Measurements from ENCODE around the gene JAZF1.

DNA sequence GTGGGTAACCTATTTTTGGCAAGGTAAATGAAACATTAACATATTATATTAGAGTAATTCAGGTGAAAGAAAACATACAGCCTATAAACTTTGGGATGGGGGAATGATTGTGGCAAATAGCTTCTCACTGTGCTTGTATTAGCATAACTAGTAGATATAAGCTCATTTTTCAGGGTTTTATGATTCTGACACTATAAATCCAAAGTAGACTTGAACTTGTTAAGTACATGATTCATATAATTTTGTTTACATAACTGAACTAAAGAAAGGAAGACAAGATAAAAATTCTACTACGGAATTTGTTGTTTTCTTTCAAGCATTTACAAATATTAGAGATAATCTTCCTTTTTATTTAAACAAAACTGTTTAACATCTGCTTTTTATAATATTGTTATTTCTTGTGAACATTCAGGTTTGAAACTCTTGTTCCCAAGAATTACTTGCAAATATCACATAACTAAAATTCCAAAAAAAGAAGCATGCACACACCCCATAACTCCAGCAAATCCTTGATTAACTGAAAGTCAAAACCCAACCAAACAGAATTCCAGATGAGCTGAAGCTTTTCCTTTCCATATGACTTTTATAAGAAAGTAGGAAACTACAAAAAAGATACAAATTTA, 142.3 kb downstream of the JAZF1 start:
- TF ChIP-seq, protein P1, sequence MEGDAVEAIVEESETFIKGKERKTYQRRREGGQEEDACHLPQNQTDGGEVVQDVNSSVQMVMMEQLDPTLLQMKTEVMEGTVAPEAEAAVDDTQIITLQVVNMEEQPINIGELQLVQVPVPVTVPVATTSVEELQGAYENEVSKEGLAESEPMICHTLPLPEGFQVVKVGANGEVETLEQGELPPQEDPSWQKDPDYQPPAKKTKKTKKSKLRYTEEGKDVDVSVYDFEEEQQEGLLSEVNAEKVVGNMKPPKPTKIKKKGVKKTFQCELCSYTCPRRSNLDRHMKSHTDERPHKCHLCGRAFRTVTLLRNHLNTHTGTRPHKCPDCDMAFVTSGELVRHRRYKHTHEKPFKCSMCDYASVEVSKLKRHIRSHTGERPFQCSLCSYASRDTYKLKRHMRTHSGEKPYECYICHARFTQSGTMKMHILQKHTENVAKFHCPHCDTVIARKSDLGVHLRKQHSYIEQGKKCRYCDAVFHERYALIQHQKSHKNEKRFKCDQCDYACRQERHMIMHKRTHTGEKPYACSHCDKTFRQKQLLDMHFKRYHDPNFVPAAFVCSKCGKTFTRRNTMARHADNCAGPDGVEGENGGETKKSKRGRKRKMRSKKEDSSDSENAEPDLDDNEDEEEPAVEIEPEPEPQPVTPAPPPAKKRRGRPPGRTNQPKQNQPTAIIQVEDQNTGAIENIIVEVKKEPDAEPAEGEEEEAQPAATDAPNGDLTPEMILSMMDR (IDR thresholded peaks at IDR 0.05 in 4 of 5, conservative IDR thresholded peaks at IDR 0.05 in 1 of 5), result no peak
- no peak for TF ChIP-seq POLR2A (IDR thresholded peaks at IDR 0.05)
